ENCODE results near the gene PMM1.

PMM1 gene

GRCh38 chr22:41555325-41555982 is 34.2 kb downstream of the PMM1 start:
- TF ChIP-seq CTCF (IDR thresholded peaks at IDR 0.05) (no peak), ZFX (IDR thresholded peaks at IDR 0.05; ENCODE audit: borderline replicate concordance) (no peak)
- H3K27ac ChIP-seq: no peak overlapping the region

GRCh38 chr22:41551877-41552582 is 37.6 kb downstream of the PMM1 start:
- H3K27ac ChIP-seq: no peak overlapping the region
- TF ChIP-seq CTCF (IDR thresholded peaks at IDR 0.05): no peak
- no peak for TF ChIP-seq ZFX (IDR thresholded peaks at IDR 0.05; ENCODE audit: borderline replicate concordance)

- TF ChIP-seq ZFX (IDR thresholded peaks at IDR 0.05; ENCODE audit: borderline replicate concordance): no peak
- TF ChIP-seq CTCF (IDR thresholded peaks at IDR 0.05): no peak
- H3K27ac ChIP-seq: no peak overlapping the region
These were observed 38.6 kb downstream of the PMM1 start for GRCh38 chr22:41550952-41551491.

GRCh38 chr22:41548830-41549211 is 40.8 kb downstream of the PMM1 start:
- TF ChIP-seq ZFX (IDR thresholded peaks at IDR 0.05; ENCODE audit: borderline replicate concordance) (no peak), CTCF (IDR thresholded peaks at IDR 0.05) (no peak)
- no peak overlapping the region for H3K27ac ChIP-seq

- TF ChIP-seq CTCF (IDR thresholded peaks at IDR 0.05) (no peak), ZFX (IDR thresholded peaks at IDR 0.05; ENCODE audit: borderline replicate concordance) (no peak)
- peak overlapping the region; percentile 87 for H3K27ac ChIP-seq
These were observed 44.8 kb downstream of the PMM1 start for GRCh38 chr22:41544671-41545476.

- H3K27ac ChIP-seq: peak within 1 kb of the TSS; percentile 87
- TF ChIP-seq CTCF (IDR thresholded peaks at IDR 0.05) (peak; percentile 94), ZFX (IDR thresholded peaks at IDR 0.05; ENCODE audit: borderline replicate concordance) (no peak)
These were observed 45.6 kb downstream of the PMM1 start, which contains the start of gene POLR3H for GRCh38 chr22:41543854-41544670. Gene POLR3H (minus strand): TSS chr22:41544470. CDS start chr22:41544101, 369 bp downstream.

Measured in 22Rv1 (cell line).